Tibial nerve (tissue), 4 donors: ENCODE data around the gene PLXDC2. TPM values are rescaled to one million over a fixed set of nuclear protein-coding genes. Genes with fewer than 3 reads are reported as not detected.

Experiments used
- DNase-seq, 2 donors: peaks; one replicate each; pipeline ENCODE4 v3.0.0-alpha.2; 2019; ENCODE audit warnings: low spot score in 2 of 2
- H3K27ac ChIP-seq, 4 donors: fragments of 200-600 bp; sonication (generic) in 3 of 4; one replicate each; pipeline ENCODE4 v1.5.1; 2017 to 2019; ENCODE audit warnings: mild to moderate bottlenecking in 1 of 4
- H3K27me3 ChIP-seq, 2 donors: fragments of 200-600 bp; sonication (generic) in 1 of 2; one replicate each; pipeline versions ENCODE4 v1.5.1 to v1.6.0; 2017 to 2019
- H3K36me3 ChIP-seq, 3 donors: fragments of 200-600 bp; sonication (generic); one replicate each; pipeline ENCODE4 v1.5.1; 2018 to 2019
- H3K4me1 ChIP-seq, 4 donors: fragments of 200-600 bp; sonication (generic) in 3 of 4; one replicate each; pipeline ENCODE4 v1.5.1; 2017 to 2019
- H3K4me3 ChIP-seq, 4 donors: fragments of 200-600 bp; sonication (generic) in 3 of 4; one replicate each; pipeline ENCODE4 v1.5.1; 2017 to 2019; ENCODE audit warnings: mild to moderate bottlenecking in 1 of 4, moderate library complexity in 1 of 4
- H3K9me3 ChIP-seq, 4 donors: fragments of 200-600 bp; sonication (generic) in 3 of 4; one replicate each; pipeline ENCODE4 v1.5.1; 2017 to 2019
- CTCF ChIP-seq, 5 experiments: fragments of 200-600 bp in 3 of 5; fragments of 450-650 bp in 2 of 5; sonication (generic) in 3 of 5; IDR thresholded peaks; one replicate each; pipeline ENCODE4 v1.5.1; 2016 to 2019; ENCODE audit warnings: antibody characterized with exemption in 5 of 5, mild to moderate bottlenecking in 3 of 5, moderate library complexity in 2 of 5
- EP300 ChIP-seq, 2 donors: sonication (generic); formaldehyde crosslinking; IDR thresholded peaks; one replicate each; pipeline ENCODE4 v1.6.1; 2017; ENCODE audit warnings: antibody characterized with exemption in 2 of 2, mild to moderate bottlenecking in 1 of 2
- POLR2A ChIP-seq, 2 donors: fragments of 450-650 bp; IDR thresholded peaks; one replicate each; pipeline ENCODE4 v1.6.1; 2017; ENCODE audit warnings: antibody characterized with exemption in 2 of 2, mild to moderate bottlenecking in 2 of 2, moderate library complexity in 2 of 2
- WGBS, 2 donors: methylation state at CpG; one replicate each; pipeline ENCODE4 v1.1.5; 2018; 5-methylcytosine and 5-hydroxymethylcytosine counted together
- total RNA-seq, 4 donors: library from RNA; depleted of rRNA; stranded (reverse); fragments of >200 nt; gene quantifications; one replicate each; pipeline ENCODE4 v1.1.0, GENCODE V29; 2016

The PLXDC2 gene
- total RNA-seq, 4 donors from 2014 or later, result 55.2 to 79.2 (median 74.5) TPM

GRCh38 chr10:20133669-20134189 is 317.5 kb downstream of the PLXDC2 start:
- Histone ChIP-seq H3K4me3 (no peak overlapping the region), H3K4me1 (no peaks in the 10 kb centered on the region), H3K36me3 (no peaks in the 10 kb centered on the region), H3K27me3 (no peaks in the 10 kb centered on the region), H3K27ac (no peak overlapping the region), H3K9me3 (peaks cover 0 to 31% (median 6%) of the 10 kb centered on the region in 4 donors)
- DNase-seq, result no peak
- 89 to 90% methylated on average over 2 of the region's 2 CpGs for WGBS, 2 donors
- no peak for TF ChIP-seq CTCF (IDR thresholded peaks at IDR 0.05)
- no peak for TF ChIP-seq EP300 (IDR thresholded peaks at IDR 0.05)
- no peak for TF ChIP-seq POLR2A (IDR thresholded peaks at IDR 0.05)

DNA sequence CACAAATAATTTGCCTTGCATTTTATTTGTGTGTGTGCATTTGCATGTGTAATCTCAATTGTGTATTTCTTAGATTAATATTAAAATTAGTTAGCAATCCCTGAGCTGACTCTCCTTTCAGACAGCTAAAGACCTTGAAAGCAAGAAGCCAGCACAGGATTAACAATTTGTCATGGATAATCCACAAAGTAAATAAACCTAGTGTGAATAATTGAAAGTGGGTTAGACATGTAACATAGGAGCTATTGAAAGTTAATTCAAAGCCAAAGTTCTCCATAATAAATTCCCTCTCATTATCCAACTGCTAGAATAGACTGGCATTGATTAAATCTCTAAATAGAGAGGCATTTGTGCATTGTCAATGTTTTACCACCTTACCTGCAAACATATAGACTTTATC is 326.1 kb downstream of the PLXDC2 start:
- Histone ChIP-seq H3K4me3 (no peak overlapping the region), H3K4me1 (no peaks in the 10 kb centered on the region), H3K9me3 (no peaks in the 10 kb centered on the region), H3K36me3 (peaks cover 0 to 12% (median 0%) of the 10 kb centered on the region in 3 donors), H3K27ac (no peak overlapping the region), H3K27me3 (no peaks in the 10 kb centered on the region)
- TF ChIP-seq EP300 (IDR thresholded peaks at IDR 0.05) (no peak), POLR2A (IDR thresholded peaks at IDR 0.05) (no peak), CTCF (IDR thresholded peaks at IDR 0.05) (no peak)
- DNase-seq, result no peak

DNA sequence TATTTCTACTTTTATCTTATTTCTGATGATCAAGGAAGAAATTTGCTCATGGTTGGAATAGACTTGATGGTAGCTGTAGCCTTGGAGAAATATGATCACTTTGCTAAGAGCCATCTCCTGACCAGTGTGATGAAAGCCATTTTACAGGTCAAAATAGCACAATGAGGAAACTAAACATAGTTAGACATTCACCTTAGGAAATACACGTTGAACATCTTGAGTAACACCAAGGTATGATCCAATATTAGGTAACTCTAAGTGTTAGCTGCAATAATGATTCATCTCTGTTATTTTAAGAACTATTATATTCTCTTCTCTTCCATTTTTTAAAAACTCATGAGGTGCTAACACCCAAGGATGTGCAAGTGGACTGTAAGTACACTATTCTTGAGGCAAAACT is 328.0 kb downstream of the PLXDC2 start:
- Histone ChIP-seq H3K27me3 (no peaks in the 10 kb centered on the region), H3K9me3 (no peaks in the 10 kb centered on the region), H3K36me3 (peaks cover 0 to 12% (median 0%) of the 10 kb centered on the region in 3 donors), H3K27ac (no peak overlapping the region), H3K4me1 (no peaks in the 10 kb centered on the region), H3K4me3 (no peak overlapping the region)
- TF ChIP-seq POLR2A (IDR thresholded peaks at IDR 0.05) (no peak), EP300 (IDR thresholded peaks at IDR 0.05) (no peak), CTCF (IDR thresholded peaks at IDR 0.05) (no peak)
- 92 to 97% methylated on average over 1 of the region's 1 CpG for WGBS, 2 donors
- DNase-seq, result no peak

- no peak overlapping the region for H3K4me3 ChIP-seq
- H3K36me3 ChIP-seq, result peaks cover 0 to 12% (median 0%) of the 10 kb centered on the region in 3 donors
- no peak overlapping the region for H3K27ac ChIP-seq
- no peaks in the 10 kb centered on the region for H3K27me3 ChIP-seq
- WGBS, 2 donors, result 97 to 98% methylated on average over 2 of the region's 2 CpGs
- H3K4me1 ChIP-seq, result no peaks in the 10 kb centered on the region
- no peak for DNase-seq
- TF ChIP-seq POLR2A (IDR thresholded peaks at IDR 0.05) (no peak), EP300 (IDR thresholded peaks at IDR 0.05) (no peak), CTCF (IDR thresholded peaks at IDR 0.05) (no peak)
- H3K9me3 ChIP-seq, result no peaks in the 10 kb centered on the region
Measured at GRCh38 chr10:20146004-20146403, 329.8 kb downstream of the PLXDC2 start.

GRCh38 chr10:20147684-20148083 is 331.5 kb downstream of the PLXDC2 start:
- DNase-seq, result no peak
- Histone ChIP-seq H3K4me1 (no peaks in the 10 kb centered on the region), H3K27me3 (no peaks in the 10 kb centered on the region), H3K27ac (no peak overlapping the region), H3K9me3 (no peaks in the 10 kb centered on the region), H3K36me3 (peaks cover 0 to 12% (median 0%) of the 10 kb centered on the region in 3 donors), H3K4me3 (no peak overlapping the region)
- TF ChIP-seq CTCF (IDR thresholded peaks at IDR 0.05) (no peak), EP300 (IDR thresholded peaks at IDR 0.05) (no peak), POLR2A (IDR thresholded peaks at IDR 0.05) (no peak)
- 79 to 81% methylated on average over 2 of the region's 2 CpGs for WGBS, 2 donors
